Activated CD8-positive, alpha-beta T cell treated with anti-CD3 and anti-CD28 coated beads for 36 hours (primary cell): ENCODE data around the gene ZNF428. TPM values are rescaled to one million over a fixed set of nuclear protein-coding genes. Genes with fewer than 3 reads are reported as not detected.
"Not testable (repeated sequence)": the region's sequence is repeated elsewhere in the genome, so short reads cannot be mapped to it uniquely, and the experiment has no call there.

Source experiments
- ATAC-seq: fragments of 200-7000 bp; cut with Tn5 transposase; one replicate; pipeline ENCODE4 v1.10.0; 2021; ENCODE audit warnings: mild to moderate bottlenecking, moderate library complexity
- CTCF ChIA-PET: fragments of 350-600 bp; sonication (Branson Sonifier 250); formaldehyde crosslinking; loops from one replicate; lab custom pipeline; 2021; ENCODE audit warnings: antibody characterized with exemption; lab: Charles Lee
- POLR2A ChIA-PET: fragments of 350-600 bp; sonication (Branson Sonifier 250); formaldehyde crosslinking; loops from one replicate; lab custom pipeline; 2021; ENCODE audit warnings: antibody characterized with exemption; lab: Charles Lee
- DNase-seq: peaks from one replicate; pipeline ENCODE4 v3.0.0-alpha.2; 2020
- H3K27ac Mint-ChIP-seq: one replicate; pipeline ENCODE4 v1.8.0; 2021; ENCODE audit warnings: mild to moderate bottlenecking, mixed read lengths
- H3K27me3 Mint-ChIP-seq: one replicate; pipeline ENCODE4 v1.8.0; 2021; ENCODE audit warnings: mixed read lengths
- H3K36me3 Mint-ChIP-seq: one replicate; pipeline ENCODE4 v1.8.0; 2021; ENCODE audit warnings: low read depth, mixed read lengths
- H3K4me1 Mint-ChIP-seq: one replicate; pipeline ENCODE4 v1.8.0; 2021; ENCODE audit warnings: low read depth, mixed read lengths
- H3K4me3 Mint-ChIP-seq: one replicate; pipeline ENCODE4 v1.8.0; 2021; ENCODE audit warnings: mild to moderate bottlenecking, moderate library complexity, mixed read lengths
- H3K9me3 Mint-ChIP-seq: one replicate; pipeline ENCODE4 v1.8.0; 2021; ENCODE audit warnings: mixed read lengths
- intact Hi-C: fragments of 100-400 bp; cut with micrococcal nuclease; formaldehyde crosslinking; loops from one replicate; pipeline ENCODE4 v1.10.0; 2022
- total RNA-seq, 2 experiments: library from RNA; stranded (reverse); gene quantifications; one replicate each; pipeline ENCODE4 v1.2.3, GENCODE V29; 2021
- TF ChIP-seq, protein P1 (sequence below): fragments of 200-600 bp; IDR thresholded peaks from one replicate; pipeline ENCODE4 v1.8.0; 2022; ENCODE audit warnings: antibody characterized with exemption, mild to moderate bottlenecking

ZNF428 gene
- total RNA-seq, 2 experiments from 2014 or later: 12.3 to 13.4 TPM

DNA sequence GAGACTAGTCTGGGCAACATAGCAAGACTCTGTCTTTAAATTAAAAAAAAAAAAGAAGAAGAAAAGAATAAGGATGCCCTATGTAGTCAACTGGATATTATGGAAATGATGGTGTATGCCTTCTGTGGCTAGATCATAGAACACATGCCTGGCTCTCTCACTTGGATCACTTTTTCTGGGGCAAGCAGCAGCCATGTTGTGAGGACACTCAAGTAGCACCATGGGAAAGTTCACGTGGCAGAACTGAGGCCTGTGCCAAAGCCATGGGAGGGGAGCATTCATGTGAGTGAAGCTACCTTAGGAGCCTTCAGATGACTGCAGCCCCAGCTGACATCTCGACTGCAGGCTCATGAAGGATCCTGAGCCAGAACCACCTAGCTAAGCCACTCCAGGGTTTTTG, 38.6 kb upstream of the ZNF428 start:
- CTCF ChIA-PET: interaction anchor here (1.2 kb wide), 1 partner anchor 103 kb away, joined by 3 read pairs; no protein-coding TSS in a partner anchor
- TF ChIP-seq, protein P1, sequence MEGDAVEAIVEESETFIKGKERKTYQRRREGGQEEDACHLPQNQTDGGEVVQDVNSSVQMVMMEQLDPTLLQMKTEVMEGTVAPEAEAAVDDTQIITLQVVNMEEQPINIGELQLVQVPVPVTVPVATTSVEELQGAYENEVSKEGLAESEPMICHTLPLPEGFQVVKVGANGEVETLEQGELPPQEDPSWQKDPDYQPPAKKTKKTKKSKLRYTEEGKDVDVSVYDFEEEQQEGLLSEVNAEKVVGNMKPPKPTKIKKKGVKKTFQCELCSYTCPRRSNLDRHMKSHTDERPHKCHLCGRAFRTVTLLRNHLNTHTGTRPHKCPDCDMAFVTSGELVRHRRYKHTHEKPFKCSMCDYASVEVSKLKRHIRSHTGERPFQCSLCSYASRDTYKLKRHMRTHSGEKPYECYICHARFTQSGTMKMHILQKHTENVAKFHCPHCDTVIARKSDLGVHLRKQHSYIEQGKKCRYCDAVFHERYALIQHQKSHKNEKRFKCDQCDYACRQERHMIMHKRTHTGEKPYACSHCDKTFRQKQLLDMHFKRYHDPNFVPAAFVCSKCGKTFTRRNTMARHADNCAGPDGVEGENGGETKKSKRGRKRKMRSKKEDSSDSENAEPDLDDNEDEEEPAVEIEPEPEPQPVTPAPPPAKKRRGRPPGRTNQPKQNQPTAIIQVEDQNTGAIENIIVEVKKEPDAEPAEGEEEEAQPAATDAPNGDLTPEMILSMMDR: no peak
- Mint-ChIP-seq H3K4me3 (no peak overlapping the region), H3K36me3 (peaks cover 17% of the 10 kb centered on the region), H3K9me3 (peaks cover 6% of the 10 kb centered on the region), H3K27ac (no peak overlapping the region), H3K27me3 (no peaks in the 10 kb centered on the region), H3K4me1 (no peaks in the 10 kb centered on the region)
- ATAC-seq (no peak), DNase-seq (no peak)
- POLR2A ChIA-PET: interaction anchor here (0.6 kb wide), 1 partner anchor 1073 kb away, joined by 3 read pairs; no protein-coding TSS in a partner anchor
- intact Hi-C loops: no loop called here

DNA sequence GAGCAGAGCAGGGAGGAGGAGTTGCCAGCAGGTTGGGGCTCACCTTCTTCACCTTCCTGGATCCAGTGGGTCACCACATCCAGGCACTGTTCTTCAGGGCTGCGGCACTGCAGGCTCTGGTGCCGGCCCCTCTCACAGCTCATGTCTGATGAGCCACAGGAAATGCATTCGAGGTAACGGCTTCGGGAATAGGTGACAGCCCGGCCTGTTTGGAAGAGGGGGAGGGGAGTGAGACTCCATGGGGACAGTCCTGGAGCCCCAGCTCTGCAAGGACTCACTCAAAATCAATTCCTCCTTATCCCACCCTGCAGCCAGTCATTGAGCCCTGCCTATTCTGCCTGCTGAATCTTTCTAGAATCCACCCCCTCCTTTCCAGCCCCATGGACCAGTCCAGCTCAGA, 37.0 kb upstream of the ZNF428 start:
- TF ChIP-seq, protein P1: no peak
- ChIA-PET CTCF (no interaction called here), POLR2A (no interaction called here)
- ATAC-seq (no peak), DNase-seq (no peak)
- H3K36me3 Mint-ChIP-seq: peaks cover 15% of the 10 kb centered on the region
- no peak overlapping the region for H3K4me3 Mint-ChIP-seq
- no peaks in the 10 kb centered on the region for H3K4me1 Mint-ChIP-seq
- H3K9me3 Mint-ChIP-seq: peaks cover 6% of the 10 kb centered on the region
- H3K27ac Mint-ChIP-seq: no peak overlapping the region
- H3K27me3 Mint-ChIP-seq: no peaks in the 10 kb centered on the region
- intact Hi-C loops: no loop called here

DNA sequence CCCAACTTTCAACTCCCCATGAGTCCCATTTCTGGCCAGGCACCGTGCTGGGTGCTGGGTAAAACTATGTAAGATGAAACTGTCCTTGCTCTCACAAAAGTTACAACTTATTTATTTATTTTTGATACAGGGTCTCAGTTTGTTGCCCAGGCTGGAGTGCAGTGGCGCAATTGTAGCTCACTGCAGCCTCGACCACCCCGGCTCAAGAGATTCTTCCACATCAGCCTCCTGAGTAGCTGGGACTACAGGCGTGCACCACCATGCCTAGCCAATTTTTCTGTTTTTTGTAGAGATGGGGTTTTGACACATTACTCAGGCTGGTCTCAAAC, 33.1 kb upstream of the ZNF428 start:
- CTCF ChIA-PET: interaction anchor here (1.0 to 2.8 kb wide), 7 partner anchors 16 to 220 kb away, joined by 3 to 10 read pairs (median 3); no protein-coding TSS in a partner anchor
- H3K36me3 Mint-ChIP-seq: peaks cover 14% of the 10 kb centered on the region
- H3K9me3 Mint-ChIP-seq: no peaks in the 10 kb centered on the region
- TF ChIP-seq, protein P1: no peak
- H3K27ac Mint-ChIP-seq: no peak overlapping the region
- H3K4me1 Mint-ChIP-seq: no peaks in the 10 kb centered on the region
- POLR2A ChIA-PET: interaction anchor here (1.0 kb wide), 1 partner anchor 9 kb away, joined by 3 read pairs; no protein-coding TSS in a partner anchor
- DNase-seq (no peak), ATAC-seq (no peak)
- no peak overlapping the region for H3K4me3 Mint-ChIP-seq
- H3K27me3 Mint-ChIP-seq: no peaks in the 10 kb centered on the region
- intact Hi-C loops: no loop called here

DNA sequence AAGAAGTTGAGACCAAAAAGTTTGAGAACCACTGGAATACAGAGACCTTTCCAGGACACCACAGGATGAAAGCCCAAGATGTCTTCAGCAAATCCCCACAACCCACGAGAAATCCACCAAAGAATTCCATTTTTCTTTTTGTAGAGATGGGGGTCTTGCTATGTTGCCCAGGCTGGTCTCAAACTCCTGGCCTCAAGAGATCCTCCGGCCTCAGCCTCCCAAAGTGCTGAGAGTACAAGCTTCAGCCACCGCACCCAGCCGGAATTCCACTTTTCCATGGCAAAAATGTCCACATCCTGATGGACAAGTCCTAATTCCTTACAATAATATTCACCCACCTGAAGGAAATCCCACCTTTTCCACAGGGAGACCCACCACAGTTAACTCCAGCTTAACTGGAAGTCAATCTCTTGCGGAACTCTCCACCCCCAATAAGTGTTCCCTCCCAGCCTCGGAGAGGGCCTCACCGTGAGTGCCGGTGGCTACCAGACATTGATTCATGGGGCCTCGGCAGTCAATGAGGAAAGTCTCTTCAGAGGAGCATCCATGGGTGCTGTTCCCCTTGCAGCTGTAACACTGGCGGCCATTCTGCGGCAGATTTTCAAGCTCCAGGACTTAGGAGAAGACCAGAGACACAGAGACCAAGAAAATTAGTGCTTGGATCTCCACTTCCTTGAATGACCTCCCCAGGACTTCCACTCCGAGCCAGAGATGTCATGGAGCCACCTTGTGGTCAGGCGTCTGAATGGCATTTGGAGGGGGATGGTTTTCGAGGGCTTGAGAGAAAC, 32.5 kb upstream of the ZNF428 start:
- intact Hi-C loops: no loop called here
- TF ChIP-seq, protein P1: peak; percentile 62
- no peaks in the 10 kb centered on the region for H3K27me3 Mint-ChIP-seq
- ChIA-PET POLR2A (interaction anchor here (1.0 kb wide), 1 partner anchor 9 kb away, joined by 3 read pairs; no protein-coding TSS in a partner anchor), CTCF (interaction anchor here (1.1 to 2.8 kb wide), 7 partner anchors 11 to 219 kb away, joined by 3 to 10 read pairs (median 4); no protein-coding TSS in a partner anchor)
- peak; percentile 60 for DNase-seq
- no peak overlapping the region for H3K27ac Mint-ChIP-seq
- H3K4me3 Mint-ChIP-seq: no peak overlapping the region
- peaks cover 14% of the 10 kb centered on the region for H3K36me3 Mint-ChIP-seq
- H3K9me3 Mint-ChIP-seq: no peaks in the 10 kb centered on the region
- H3K4me1 Mint-ChIP-seq: no peaks in the 10 kb centered on the region
- peak; percentile 67 for ATAC-seq

DNA sequence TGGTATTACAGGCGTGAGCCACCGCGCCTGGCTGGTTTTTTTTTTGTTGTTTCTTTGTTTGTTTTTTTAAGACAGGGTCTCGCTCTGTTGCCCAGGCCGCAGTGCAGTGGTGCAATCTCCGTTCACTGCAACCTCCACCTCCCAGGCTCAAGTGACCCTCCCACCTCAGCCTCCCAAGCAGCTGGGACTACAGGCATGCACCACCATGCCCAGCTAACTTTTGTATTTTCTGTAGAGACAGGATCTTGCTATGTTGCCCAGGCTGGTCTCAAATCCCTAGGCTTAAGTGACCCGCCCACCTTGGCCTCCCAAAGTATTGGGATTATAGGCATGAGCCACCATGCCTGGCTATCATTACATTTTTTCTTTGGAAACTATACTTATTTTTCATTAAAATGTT, 30.8 kb upstream of the ZNF428 start:
- POLR2A ChIA-PET, DNase-seq, ATAC-seq, H3K9me3 Mint-ChIP-seq, CTCF ChIA-PET, H3K27ac Mint-ChIP-seq, H3K4me3 Mint-ChIP-seq, H3K4me1 Mint-ChIP-seq, H3K36me3 Mint-ChIP-seq, intact Hi-C loops, H3K27me3 Mint-ChIP-seq: not testable (repeated sequence)
